DMS 273 treated with DMSO at 0.1 percent for 48 hours (cell line): ENCODE data around the gene KRTCAP3.

ENCODE experiments used
- DNase-seq: peaks from one replicate; lab custom pipeline; 2025; lab: John Stamatoyannopoulos, UW

Gene KRTCAP3

GRCh38 chr2:27441226-27441926 is 805 bp upstream of the KRTCAP3 start:
- no peak for DNase-seq

- DNase-seq, result no peak
Measured at GRCh38 chr2:27442920-27443282, 720 bp downstream of the KRTCAP3 start.

GRCh38 chr2:27445155-27445554 is 3.0 kb downstream of the KRTCAP3 start:
- no peak for DNase-seq

DNA sequence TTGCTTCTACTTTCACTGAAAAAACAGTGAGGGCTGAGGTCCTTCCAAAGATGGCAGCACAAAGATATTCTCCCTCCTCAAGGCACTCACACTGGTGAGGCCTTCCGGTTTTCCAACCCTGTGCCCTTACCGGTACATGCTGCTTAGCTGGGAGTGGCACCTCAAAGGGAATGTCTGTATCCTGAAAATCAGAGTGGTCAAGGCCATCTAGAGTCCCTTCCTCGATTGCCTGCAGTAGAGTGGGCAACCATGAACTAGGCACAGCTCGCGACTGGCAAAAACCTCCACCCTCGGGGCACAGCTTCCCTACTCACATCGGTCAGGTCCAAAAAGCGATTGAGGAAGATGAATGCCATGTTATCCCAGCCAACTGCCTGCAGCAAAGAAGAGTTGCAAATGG is 3.4 kb downstream of the KRTCAP3 start:
- DNase-seq, result no peak

DNA sequence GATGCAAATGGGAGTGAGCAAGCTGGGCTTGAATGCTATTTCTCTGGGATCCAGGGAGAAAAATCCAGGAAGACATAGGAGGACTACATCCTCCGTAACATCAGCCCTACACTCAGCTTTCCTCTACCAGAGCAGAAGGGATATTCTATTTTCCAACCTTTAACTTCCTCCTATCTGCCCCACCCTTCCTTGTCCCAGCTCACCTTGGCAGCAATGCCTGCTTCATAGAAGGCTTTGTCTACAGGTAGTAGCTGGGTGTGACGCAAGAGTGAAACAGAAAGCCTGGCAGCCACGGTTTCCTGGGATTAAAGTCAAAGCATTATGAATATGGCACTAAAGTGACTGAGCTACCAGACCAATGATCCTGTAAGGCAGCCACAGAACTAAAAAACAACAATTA is 3.9 kb downstream of the KRTCAP3 start:
- no peak for DNase-seq

DNA sequence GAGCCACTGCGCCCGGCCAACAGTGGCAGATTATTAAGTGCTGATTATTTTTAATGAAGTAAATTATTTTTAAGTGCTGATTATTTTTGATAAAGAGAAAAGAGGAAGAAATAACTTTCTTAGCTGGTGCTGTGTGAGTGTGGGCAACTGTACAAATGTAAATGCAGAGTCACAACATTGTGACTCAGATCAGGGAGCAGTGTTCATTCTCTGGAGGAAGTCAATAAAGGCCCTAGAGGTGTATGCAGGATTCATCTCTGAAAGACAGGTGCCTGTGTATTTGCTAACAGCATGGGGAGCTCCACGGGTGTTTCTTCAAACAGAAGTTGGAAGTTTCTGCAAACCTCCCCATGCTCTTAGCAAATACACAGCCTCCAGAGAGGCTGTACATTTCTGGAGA is 6.2 kb downstream of the KRTCAP3 start:
- no peak for DNase-seq

- DNase-seq, result no peak
Measured at GRCh38 chr2:27451095-27451494, 8.9 kb downstream of the KRTCAP3 start.

DNA sequence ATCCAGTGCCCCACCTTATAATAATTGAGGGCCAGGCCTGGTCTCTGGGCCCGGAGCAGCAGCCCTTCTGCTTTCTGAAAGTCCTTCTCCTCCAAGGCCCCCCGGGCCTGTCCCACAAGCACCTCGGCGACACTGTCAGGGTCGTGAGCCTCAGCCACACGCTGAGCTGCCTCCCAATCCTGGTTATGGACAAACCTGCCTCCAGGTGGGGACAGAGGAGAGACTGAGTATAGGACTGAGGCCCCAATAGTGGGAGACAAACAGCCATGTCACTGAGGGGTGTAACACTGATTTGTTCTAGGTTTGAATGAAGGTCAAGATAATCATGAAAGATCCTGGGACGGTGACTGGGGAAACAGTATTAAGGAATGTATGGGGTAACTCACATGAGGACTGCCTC is 11.8 kb downstream of the KRTCAP3 start:
- no peak for DNase-seq

- no peak for DNase-seq
Measured at GRCh38 chr2:27461118-27461517, 18.9 kb downstream of the KRTCAP3 start.

DNA sequence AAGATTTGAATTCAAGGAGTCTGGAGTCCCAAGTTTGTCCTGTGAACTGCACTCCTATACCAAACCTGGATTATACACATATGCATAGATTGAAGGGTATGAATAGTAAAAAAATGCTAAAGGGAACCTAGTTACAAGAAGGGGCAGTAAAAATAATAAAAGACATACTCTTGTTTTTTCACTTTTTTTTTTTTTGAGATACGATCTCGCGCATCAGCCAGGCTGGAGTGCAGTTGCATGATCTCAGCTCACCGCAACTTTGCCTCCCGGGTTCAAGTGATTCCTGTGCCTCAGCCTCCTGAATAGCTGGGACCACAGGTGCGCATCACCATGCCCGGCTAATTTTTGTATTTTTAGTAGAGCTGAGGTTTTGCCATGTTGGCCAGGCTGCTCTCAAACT is 22.3 kb downstream of the KRTCAP3 start:
- no peak for DNase-seq

DNA sequence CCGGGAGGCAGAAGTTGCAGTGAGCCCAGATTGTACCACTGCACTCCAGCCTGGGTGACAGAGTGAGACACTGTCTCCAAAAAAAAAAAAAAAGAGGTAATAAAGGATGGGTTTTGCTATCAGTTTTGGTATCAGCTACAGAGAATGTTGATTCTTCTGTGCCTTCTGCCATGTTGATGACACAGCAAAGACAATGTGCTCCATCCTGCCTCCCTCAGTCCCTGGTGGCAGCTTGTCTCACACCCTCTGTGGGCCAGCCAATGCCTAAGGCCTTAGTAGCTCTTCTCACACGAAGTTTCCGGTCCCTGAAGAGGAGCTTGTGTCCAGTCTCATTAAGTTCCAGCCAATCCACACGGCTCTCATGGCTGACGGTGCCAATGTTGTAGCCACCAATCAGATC is 29.8 kb downstream of the KRTCAP3 start:
- DNase-seq, result no peak

- DNase-seq, result no peak
Measured at GRCh38 chr2:27485496-27485895, 43.3 kb downstream of the KRTCAP3 start.

GRCh38 chr2:27489118-27489497 is 46.9 kb downstream of the KRTCAP3 start:
- DNase-seq, result no peak

DNA sequence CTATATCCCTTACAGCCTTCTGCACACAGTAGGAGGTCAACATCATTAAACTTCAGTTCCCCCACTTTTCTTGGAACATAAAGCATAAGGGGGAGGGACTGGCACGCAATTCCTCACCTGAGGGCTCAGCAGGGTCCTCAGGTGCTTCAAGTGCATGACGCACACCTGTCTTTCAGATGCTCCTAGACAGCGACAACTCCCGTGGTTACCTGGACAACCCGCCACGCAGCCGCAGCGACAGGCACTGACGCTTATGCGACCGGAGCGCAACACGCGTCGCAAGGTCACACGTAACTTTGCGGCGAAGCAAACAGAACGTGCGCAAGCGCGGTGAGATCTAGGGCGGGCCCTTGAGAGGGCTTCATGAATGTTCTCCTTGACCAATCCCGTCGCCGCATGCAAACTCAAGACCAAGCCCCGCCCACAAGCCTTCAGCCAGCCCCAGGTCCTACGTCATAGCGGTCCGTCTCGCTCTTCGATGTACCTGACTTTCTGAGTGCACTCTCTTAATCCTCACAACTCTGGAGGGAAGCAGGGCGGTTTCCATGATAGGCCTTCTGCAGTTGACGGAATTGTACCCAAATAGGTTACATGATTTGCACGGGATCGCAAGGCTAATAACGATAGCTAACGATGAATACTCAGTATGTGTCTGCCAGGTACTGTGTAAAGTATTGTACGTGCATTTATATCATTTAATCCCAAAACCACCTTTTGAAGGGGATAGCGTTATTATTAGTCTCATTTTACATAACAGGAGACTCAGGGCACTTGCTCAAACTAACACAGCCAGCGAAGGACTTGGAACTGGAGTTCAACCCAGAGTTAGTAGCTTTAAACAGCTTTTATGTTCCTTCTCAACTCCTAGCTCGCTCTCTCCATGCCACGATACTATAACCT is 47.6 kb downstream of the KRTCAP3 start, which contains the start of gene IFT172:
Gene IFT172, minus strand, starts transcription at position 246 of the 900 bp plus-strand sequence. Its CDS starts 90 bp downstream, at position 156.
- peak; percentile 97 for DNase-seq

- no peak for DNase-seq
Measured at GRCh38 chr2:27492557-27492956, 50.4 kb downstream of the KRTCAP3 start.

GRCh38 chr2:27493948-27494283 is 51.7 kb downstream of the KRTCAP3 start:
- no peak for DNase-seq
